PC-9 (cell line): ENCODE measurements around the gene DES. TPM values are rescaled to one million over a fixed set of nuclear protein-coding genes. Genes with fewer than 3 reads are reported as not detected.

Experiments
- BruUV-seq: library from RNA; stranded (reverse); fragments of 400-500 nt; replicated peaks from 2 replicates; lab custom pipeline; 2021; lab: Mats Ljungman, UMichigan
- CTCF ChIA-PET: fragments of 300-600 bp; sonication (Branson Sonifier 250); formaldehyde crosslinking; loops from one replicate; lab custom pipeline; 2022; ENCODE audit warnings: antibody characterized with exemption; lab: Charles Lee
- POLR2A ChIA-PET: fragments of 300-600 bp; sonication (Branson Sonifier 250); formaldehyde crosslinking; loops from one replicate; lab custom pipeline; 2022; ENCODE audit warnings: antibody characterized with exemption; ENCODE audit not compliant: unreplicated experiment; lab: Charles Lee
- DNase-seq, 2 experiments: peaks; one replicate each; pipeline versions ENCODE4 v3.0.0 to v3.0.0-alpha.2; 2015 to 2022; ENCODE audit warnings: mixed read lengths in 1 of 2
- H2AFZ ChIP-seq: fragments of 200-600 bp; sonication (generic); 2 replicates; pipeline ENCODE4 v1.8.1; 2017; ENCODE audit warnings: antibody characterized with exemption
- H3F3A ChIP-seq: fragments of 200-600 bp; sonication (generic); 2 replicates; pipeline ENCODE4 v1.8.1; 2017; ENCODE audit warnings: antibody characterized with exemption, mild to moderate bottlenecking, low read depth; ENCODE audit not compliant: insufficient read depth
- H3K27ac ChIP-seq: fragments of 200-600 bp; sonication (generic); 2 replicates; pipeline ENCODE4 v1.6.1; 2016; ENCODE audit warnings: mixed run types
- H3K27me3 ChIP-seq: fragments of 200-600 bp; sonication (generic); 2 replicates; pipeline ENCODE4 v1.6.1; 2016; ENCODE audit warnings: low read depth, mixed run types; ENCODE audit not compliant: insufficient read depth
- H3K36me3 ChIP-seq: fragments of 200-600 bp; sonication (generic); 2 replicates; pipeline ENCODE4 v1.6.1; 2016; ENCODE audit warnings: low read depth, mixed run types
- H3K4me1 ChIP-seq: fragments of 200-600 bp; sonication (generic); replicated peaks from 2 replicates; pipeline ENCODE4 v1.6.1; 2016; ENCODE audit warnings: mixed run types; ENCODE audit not compliant: insufficient read depth
- H3K4me2 ChIP-seq: fragments of 200-600 bp; sonication (generic); 2 replicates; pipeline ENCODE4 v1.6.1; 2017; ENCODE audit warnings: mixed run types
- H3K4me3 ChIP-seq: fragments of 200-600 bp; sonication (generic); 2 replicates; pipeline ENCODE4 v1.6.1; 2016; ENCODE audit warnings: mixed run types
- H3K79me2 ChIP-seq: fragments of 200-600 bp; sonication (generic); 2 replicates; pipeline ENCODE4 v1.6.1; 2017; ENCODE audit warnings: low read depth, mixed run types
- H3K9me2 ChIP-seq: fragments of 200-600 bp; sonication (generic); 2 replicates; pipeline ENCODE4 v1.8.1; 2017; ENCODE audit warnings: mild to moderate bottlenecking; ENCODE audit not compliant: insufficient read depth
- H3K9me3 ChIP-seq: fragments of 200-600 bp; sonication (generic); 2 replicates; pipeline ENCODE4 v1.8.1; 2016; ENCODE audit warnings: low read depth; ENCODE audit not compliant: insufficient read depth
- H4K20me1 ChIP-seq: fragments of 200-600 bp; sonication (generic); 2 replicates; pipeline ENCODE4 v1.8.1; 2017; ENCODE audit not compliant: insufficient read depth
- CTCF ChIP-seq: fragments of 200-600 bp; sonication (generic); conservative IDR thresholded peaks from 2 replicates; pipeline ENCODE4 v1.6.1; 2017; ENCODE audit warnings: mixed run types, antibody characterized with exemption, mild to moderate bottlenecking, moderate library complexity
- EZH2 ChIP-seq: fragments of 200-600 bp; sonication (generic); IDR thresholded peaks from 2 replicates; pipeline ENCODE4 v1.8.0; 2017; ENCODE audit warnings: antibody characterized with exemption, low read depth
- intact Hi-C: fragments of 100-400 bp; cut with micrococcal nuclease; formaldehyde crosslinking; loops from one replicate; pipeline ENCODE4 v1.10.0; 2022; ENCODE audit not compliant: unreplicated experiment
- total RNA-seq: library from RNA; stranded (reverse); gene quantifications from 2 replicates; pipeline ENCODE4 v1.2.3, GENCODE V29; 2021

Gene DES
- total RNA-seq, 1 experiment from 2014 or later = not detected

DNA sequence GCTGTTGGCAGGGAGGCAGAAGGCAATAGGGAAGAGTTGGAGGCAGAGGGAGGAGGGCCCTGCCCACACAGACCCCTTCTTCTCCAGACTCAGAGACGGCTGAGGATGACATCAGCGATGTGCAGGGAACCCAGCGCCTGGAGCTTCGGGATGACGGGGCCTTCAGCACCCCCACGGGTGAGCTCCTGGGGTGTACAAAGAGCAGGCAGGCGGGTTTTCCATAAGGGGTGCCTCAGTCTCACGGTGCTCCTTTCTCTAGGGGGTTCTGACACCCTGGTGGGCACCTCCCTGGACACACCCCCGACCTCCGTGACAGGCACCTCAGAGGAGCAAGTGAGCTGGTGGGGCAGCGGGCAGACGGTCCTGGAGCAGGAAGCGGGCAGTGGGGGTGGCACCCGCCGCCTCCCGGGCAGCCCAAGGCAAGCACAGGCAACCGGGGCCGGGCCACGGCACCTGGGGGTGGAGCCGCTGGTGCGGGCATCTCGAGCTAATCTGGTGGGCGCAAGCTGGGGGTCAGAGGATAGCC lies 26.5 kb downstream of the DES start:
- BruUV-seq = no TSS peak
- no peaks in the 10 kb centered on the region for H4K20me1 ChIP-seq
- intact Hi-C loops = no loop called here
- H3K9me2 ChIP-seq = no peaks in the 10 kb centered on the region
- CTCF ChIA-PET = no interaction called here
- no peaks in the 10 kb centered on the region for H3K27me3 ChIP-seq
- H2AFZ ChIP-seq = no peak overlapping the region
- POLR2A ChIA-PET = no interaction called here
- no peaks in the 10 kb centered on the region for H3K9me3 ChIP-seq
- H3K4me3 ChIP-seq = no peak overlapping the region
- no peak overlapping the region for H3K27ac ChIP-seq
- H3K36me3 ChIP-seq = no peaks in the 10 kb centered on the region
- H3F3A ChIP-seq = peaks cover 10% of the 10 kb centered on the region; the same call in 1 of the 2 replicates
- H3K4me2 ChIP-seq = no peak overlapping the region
- H3K79me2 ChIP-seq = no peaks in the 10 kb centered on the region
- peaks cover 10% of the 10 kb centered on the region for H3K4me1 ChIP-seq
- DNase-seq = no peak
- no peak for TF ChIP-seq CTCF

- peaks cover 10% of the 10 kb centered on the region for H3K4me1 ChIP-seq
- no peaks in the 10 kb centered on the region for H3K36me3 ChIP-seq
- no peaks in the 10 kb centered on the region for H3K27me3 ChIP-seq
- H3K4me3 ChIP-seq = no peak overlapping the region
- no peak overlapping the region for H2AFZ ChIP-seq
- no peak overlapping the region for H3K4me2 ChIP-seq
- CTCF ChIA-PET = no interaction called here
- H3K27ac ChIP-seq = no peak overlapping the region
- POLR2A ChIA-PET = no interaction called here
- intact Hi-C loops = no loop called here
- DNase-seq = no peak
- TF ChIP-seq CTCF (no peak), EZH2 (no peak)
- H3F3A ChIP-seq = peaks cover 10% of the 10 kb centered on the region; the same call in 1 of the 2 replicates
- H4K20me1 ChIP-seq = no peaks in the 10 kb centered on the region
- no peaks in the 10 kb centered on the region for H3K9me2 ChIP-seq
- no peaks in the 10 kb centered on the region for H3K9me3 ChIP-seq
- H3K79me2 ChIP-seq = no peaks in the 10 kb centered on the region
- BruUV-seq = no TSS peak
Observed at GRCh38 chr2:219445220-219445640, 27.1 kb downstream of the DES start.

DNA sequence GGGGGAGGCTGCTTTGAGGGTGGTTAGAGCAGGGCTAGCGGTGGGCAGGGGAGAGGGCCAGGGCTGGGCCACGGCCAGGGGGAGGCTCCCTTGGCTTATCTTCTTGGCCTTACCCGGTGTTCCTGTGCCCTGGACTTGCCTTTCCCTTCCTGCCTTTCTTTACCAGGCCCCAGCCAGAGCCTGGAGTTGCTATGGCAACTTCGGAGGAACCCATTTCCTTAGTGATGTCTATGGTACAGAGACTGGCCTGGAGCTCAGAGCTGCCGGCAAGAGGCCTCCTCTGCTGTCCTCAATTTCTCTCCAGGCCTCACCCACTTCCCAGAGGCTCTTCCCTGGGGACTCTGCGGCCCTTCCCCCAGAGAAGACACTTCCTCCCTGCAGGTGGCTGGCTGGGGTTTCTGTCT lies 27.9 kb downstream of the DES start:
- BruUV-seq = no TSS peak
- Histone ChIP-seq H3K4me1 (peaks cover 5% of the 10 kb centered on the region), H3F3A (peaks cover 10% of the 10 kb centered on the region; the same call in 1 of the 2 replicates), H3K9me3 (no peaks in the 10 kb centered on the region), H4K20me1 (no peaks in the 10 kb centered on the region), H3K36me3 (no peaks in the 10 kb centered on the region), H3K9me2 (no peaks in the 10 kb centered on the region), H3K4me2 (no peak overlapping the region), H3K27me3 (no peaks in the 10 kb centered on the region), H3K27ac (no peak overlapping the region), H3K79me2 (no peaks in the 10 kb centered on the region), H2AFZ (no peak overlapping the region), H3K4me3 (no peak overlapping the region)
- TF ChIP-seq CTCF (no peak), EZH2 (no peak)
- DNase-seq = no peak
- POLR2A ChIA-PET = interaction anchor here (0.6 kb wide), 1 partner anchor 52 kb away, joined by 8 read pairs; no protein-coding TSS in a partner anchor
- CTCF ChIA-PET = interaction anchor here (0.6 to 1.7 kb wide), 3 partner anchors 17 to 84 kb away, joined by 4 to 11 read pairs (median 8); a partner anchor contains a TSS
- intact Hi-C loops = no loop called here
